ENCODE measurements around the gene HEXA. TPM values are rescaled to one million over a fixed set of nuclear protein-coding genes. Genes with fewer than 3 reads are reported as not detected.

HEXA gene
- total and polyA plus RNA-seq, 5 experiments from 2014 or later: 80.0 to 113 (median 102) TPM

GRCh38 chr15:72369964-72370363 is 5.8 kb downstream of the HEXA start:
- Mint-ChIP-seq H3K27ac (no peak overlapping the region), H3K4me1 (peaks cover 40 to 96% (median 71%) of the 10 kb centered on the region in 4 donors), H3K9me3 (no peaks in the 10 kb centered on the region), H3K4me3 (no peak overlapping the region), H3K36me3 (peaks cover 0 to 62% (median 0%) of the 10 kb centered on the region in 3 donors), H3K27me3 (no peaks in the 10 kb centered on the region)
- DNase-seq (no peak), ATAC-seq (no peak)
- POLR2A ChIA-PET: no interaction called here

- Mint-ChIP-seq H3K36me3 (peaks cover 0 to 62% (median 0%) of the 10 kb centered on the region in 3 donors), H3K4me3 (no peak overlapping the region), H3K27me3 (no peaks in the 10 kb centered on the region), H3K4me1 (peaks cover 31 to 87% (median 62%) of the 10 kb centered on the region in 4 donors), H3K27ac (peak overlapping the region in 1 of 10 donors; percentile 47), H3K9me3 (no peaks in the 10 kb centered on the region)
- ATAC-seq (no peak), DNase-seq (no peak)
- POLR2A ChIA-PET: no interaction called here
Measured at GRCh38 chr15:72368899-72369298, 6.9 kb downstream of the HEXA start.

- no peak for ATAC-seq
- no peak for DNase-seq
- Mint-ChIP-seq H3K4me1 (peaks cover 28 to 81% (median 56%) of the 10 kb centered on the region in 4 donors), H3K27ac (peak overlapping the region in 1 of 10 donors; percentile 71), H3K9me3 (no peaks in the 10 kb centered on the region), H3K27me3 (no peaks in the 10 kb centered on the region), H3K4me3 (peak overlapping the region in 2 of 10 donors; percentile 12 to 34), H3K36me3 (peaks cover 0 to 57% (median 0%) of the 10 kb centered on the region in 3 donors)
- POLR2A ChIA-PET: no interaction called here
Measured at GRCh38 chr15:72368325-72368724, 7.5 kb downstream of the HEXA start.

GRCh38 chr15:72365844-72366243 is 10.0 kb downstream of the HEXA start:
- H3K27me3 Mint-ChIP-seq: no peaks in the 10 kb centered on the region
- no peaks in the 10 kb centered on the region for H3K9me3 Mint-ChIP-seq
- H3K4me3 Mint-ChIP-seq: peak overlapping the region in 6 of 10 donors; percentile 0 to 62 (median 34)
- peaks cover 26 to 56% (median 41%) of the 10 kb centered on the region in 4 donors for H3K4me1 Mint-ChIP-seq
- POLR2A ChIA-PET: interaction anchor here (2.0 kb wide), 1 partner anchor 10 kb away, joined by 15 read pairs; the partner anchor contains the start of gene HEXA
- DNase-seq (peak in 4 of 10 donors; percentile 15 to 49 (median 35)), ATAC-seq (peak; percentile 72 to 95)
- H3K36me3 Mint-ChIP-seq: peaks cover 0 to 44% (median 0%) of the 10 kb centered on the region in 3 donors
- peak overlapping the region in 8 of 10 donors; percentile 1 to 69 (median 24) for H3K27ac Mint-ChIP-seq

GRCh38 chr15:72361176-72361575 is 14.6 kb downstream of the HEXA start:
- Mint-ChIP-seq H3K36me3 (peaks cover 0 to 30% (median 3%) of the 10 kb centered on the region in 3 donors), H3K27me3 (no peaks in the 10 kb centered on the region), H3K9me3 (no peaks in the 10 kb centered on the region), H3K4me3 (no peak overlapping the region), H3K4me1 (peaks cover 12 to 32% (median 24%) of the 10 kb centered on the region in 4 donors), H3K27ac (no peak overlapping the region)
- POLR2A ChIA-PET: interaction anchor here (1.2 kb wide), 1 partner anchor 12 kb away, joined by 3 read pairs; no protein-coding TSS in a partner anchor
- no peak for DNase-seq
- ATAC-seq: no peak

GRCh38 chr15:72358650-72359171 is 17.1 kb downstream of the HEXA start:
- POLR2A ChIA-PET: no interaction called here
- H3K36me3 Mint-ChIP-seq: peaks cover 0 to 46% (median 3%) of the 10 kb centered on the region in 3 donors
- no peaks in the 10 kb centered on the region for H3K9me3 Mint-ChIP-seq
- peak overlapping the region in 4 of 10 donors; percentile 8 to 60 (median 30) for H3K27ac Mint-ChIP-seq
- DNase-seq (no peak), ATAC-seq (no peak)
- H3K4me1 Mint-ChIP-seq: peaks cover 5 to 21% (median 14%) of the 10 kb centered on the region in 4 donors
- H3K4me3 Mint-ChIP-seq: peak overlapping the region in 2 of 10 donors; percentile 1 to 29
- no peaks in the 10 kb centered on the region for H3K27me3 Mint-ChIP-seq

GRCh38 chr15:72358121-72358520 is 17.7 kb downstream of the HEXA start:
- Mint-ChIP-seq H3K27me3 (no peaks in the 10 kb centered on the region), H3K9me3 (no peaks in the 10 kb centered on the region), H3K4me1 (peaks cover 5 to 21% (median 14%) of the 10 kb centered on the region in 4 donors), H3K4me3 (no peak overlapping the region), H3K36me3 (peaks cover 0 to 52% (median 9%) of the 10 kb centered on the region in 3 donors), H3K27ac (peak overlapping the region in 2 of 10 donors; percentile 8 to 24)
- ATAC-seq (no peak), DNase-seq (no peak)
- POLR2A ChIA-PET: no interaction called here

GRCh38 chr15:72354496-72354895 is 21.3 kb downstream of the HEXA start:
- DNase-seq (no peak), ATAC-seq (no peak)
- POLR2A ChIA-PET: no interaction called here
- H3K4me1 Mint-ChIP-seq: peaks cover 5 to 21% (median 14%) of the 10 kb centered on the region in 4 donors
- no peaks in the 10 kb centered on the region for H3K9me3 Mint-ChIP-seq
- H3K36me3 Mint-ChIP-seq: peaks cover 0 to 88% (median 22%) of the 10 kb centered on the region in 3 donors
- H3K27me3 Mint-ChIP-seq: no peaks in the 10 kb centered on the region
- no peak overlapping the region for H3K27ac Mint-ChIP-seq
- no peak overlapping the region for H3K4me3 Mint-ChIP-seq

GRCh38 chr15:72353266-72353665 is 22.5 kb downstream of the HEXA start:
- Mint-ChIP-seq H3K27me3 (no peaks in the 10 kb centered on the region), H3K27ac (peak overlapping the region in 1 of 10 donors; percentile 69), H3K4me1 (peaks cover under 1 to 10% (median 5%) of the 10 kb centered on the region in 4 donors), H3K4me3 (no peak overlapping the region), H3K36me3 (peaks cover 0 to 94% (median 19%) of the 10 kb centered on the region in 3 donors), H3K9me3 (no peaks in the 10 kb centered on the region)
- ATAC-seq (no peak), DNase-seq (no peak)
- POLR2A ChIA-PET: no interaction called here

GRCh38 chr15:72345806-72346205 is 30.0 kb downstream of the HEXA start:
- H3K4me3 Mint-ChIP-seq: no peak overlapping the region

GRCh38 chr15:72345280-72345679 is 30.5 kb downstream of the HEXA start:
- H3K27ac Mint-ChIP-seq: peak overlapping the region in 1 of 10 donors; percentile 45
- H3K36me3 Mint-ChIP-seq: peaks cover 0 to 79% (median 14%) of the 10 kb centered on the region in 3 donors
- ATAC-seq (no peak), DNase-seq (no peak)
- H3K27me3 Mint-ChIP-seq: no peaks in the 10 kb centered on the region
- POLR2A ChIA-PET: no interaction called here
- no peaks in the 10 kb centered on the region for H3K4me1 Mint-ChIP-seq
- no peaks in the 10 kb centered on the region for H3K9me3 Mint-ChIP-seq
- no peak overlapping the region for H3K4me3 Mint-ChIP-seq

More at GRCh38 chr15:72345806-72346205, 30.0 kb downstream of the HEXA start:
- no peak for ATAC-seq
- Mint-ChIP-seq H3K27me3 (no peaks in the 10 kb centered on the region), H3K4me1 (no peaks in the 10 kb centered on the region), H3K27ac (peak overlapping the region in 1 of 10 donors; percentile 31), H3K9me3 (no peaks in the 10 kb centered on the region), H3K36me3 (peaks cover 0 to 82% (median 14%) of the 10 kb centered on the region in 3 donors)
- no peak for DNase-seq
- POLR2A ChIA-PET: no interaction called here

- no peaks in the 10 kb centered on the region for H3K4me1 Mint-ChIP-seq
- no peaks in the 10 kb centered on the region for H3K27me3 Mint-ChIP-seq
- H3K36me3 Mint-ChIP-seq: peaks cover 0 to 78% (median 12%) of the 10 kb centered on the region in 3 donors
- DNase-seq (no peak), ATAC-seq (no peak)
- peak overlapping the region in 1 of 10 donors; percentile 62 for H3K27ac Mint-ChIP-seq
- no peaks in the 10 kb centered on the region for H3K9me3 Mint-ChIP-seq
- POLR2A ChIA-PET: no interaction called here
- no peak overlapping the region for H3K4me3 Mint-ChIP-seq
Measured at GRCh38 chr15:72344602-72345001, 31.2 kb downstream of the HEXA start.

- Mint-ChIP-seq H3K9me3 (no peaks in the 10 kb centered on the region), H3K4me3 (no peak overlapping the region), H3K36me3 (peaks cover 0 to 75% (median 19%) of the 10 kb centered on the region in 3 donors), H3K27ac (peak overlapping the region in 2 of 10 donors; percentile 43 to 56), H3K27me3 (no peaks in the 10 kb centered on the region), H3K4me1 (no peaks in the 10 kb centered on the region)
- peak; percentile 11 to 71 (median 36) for DNase-seq
- POLR2A ChIA-PET: no interaction called here
- ATAC-seq: peak; percentile 56 to 58
Measured at GRCh38 chr15:72342385-72342784, 33.4 kb downstream of the HEXA start.

All from naive thymus-derived CD8-positive, alpha-beta T cell (primary cell).